A549 (cell line): Measurements from ENCODE around the gene NRTN. TPM values are rescaled to one million over a fixed set of nuclear protein-coding genes. Genes with fewer than 3 reads are reported as not detected.
A peak's percentile ranks its signal among the peaks of the same experiment; 100 is the strongest.

Experiments used
- ATAC-seq, 2 experiments: fragments of 200-7000 bp in 1 of 2; fragments of >200 bp in 1 of 2; cut with Nextera tagmentation in 1 of 2; cut with Tn5 transposase in 1 of 2; 3 replicates each; pipeline versions ENCODE4 v1.8.0 to v1.9.1; 2018 to 2020; ENCODE audit warnings: mild to moderate bottlenecking in 1 of 2, moderate library complexity in 1 of 2
- CTCF ChIA-PET: fragments of 300-600 bp; sonication (Branson Sonifier 250); formaldehyde crosslinking; extraction: SDS; loops from one replicate; lab custom pipeline; 2021; ENCODE audit warnings: antibody characterized with exemption, inconsistent platforms; lab: Yijun Ruan, JAX
- POLR2A ChIA-PET: fragments of 350-600 bp; formaldehyde crosslinking; extraction: SDS; loops from one replicate; lab custom pipeline; 2021; ENCODE audit warnings: antibody characterized with exemption, inconsistent platforms; lab: Yijun Ruan, JAX
- DNase-seq, 2 experiments: peaks; one replicate each; pipeline versions ENCODE4 v3.0.0 to v3.0.0-alpha.2; 2011 to 2016; ENCODE audit warnings: low read depth in 1 of 2, low spot score in 1 of 2
- FAIRE-seq: peaks from 2 replicates; lab custom pipeline; 2011; peaks lifted over from hg19 to GRCh38; lab: Jason Lieb, UNC
- H3K27ac ChIP-seq, 2 experiments: fragments of >200 bp; sonication (Bioruptor Twin); formaldehyde crosslinking; 3 replicates each; pipeline ENCODE4 v1.5.1; 2016 to 2017
- H3K4me1 ChIP-seq: fragments of >200 bp; sonication (Bioruptor Twin); formaldehyde crosslinking; 3 replicates; pipeline ENCODE4 v1.6.1; 2016
- H3K4me2 ChIP-seq: fragments of >200 bp; sonication (Bioruptor Twin); formaldehyde crosslinking; 3 replicates; pipeline ENCODE4 v1.6.1; 2016
- H3K4me3 ChIP-seq: fragments of >200 bp; sonication (Bioruptor Twin); formaldehyde crosslinking; 3 replicates; pipeline ENCODE4 v1.5.1; 2016
- H3K9me3 ChIP-seq: fragments of >200 bp; sonication (Bioruptor Twin); formaldehyde crosslinking; 3 replicates; pipeline ENCODE4 v1.6.1; 2016
- CBX8 ChIP-seq: fragments of 200-600 bp; sonication (generic); IDR thresholded peaks from 2 replicates; pipeline ENCODE4 v1.6.1; 2016
- CEBPB ChIP-seq, 2 experiments: fragments of >200 bp in 1 of 2; sonication (Bioruptor Twin) in 1 of 2; formaldehyde crosslinking in 1 of 2; IDR thresholded peaks; 2 replicates each; pipeline ENCODE4 v1.6.1; 2012 to 2016
- E2F6 ChIP-seq: IDR thresholded peaks from 2 replicates; pipeline ENCODE4 v1.6.1; 2012; ENCODE audit warnings: low read depth, borderline replicate concordance
- EHF ChIP-seq: fragments of 250-450 bp; sonication (Bioruptor Pico); IDR thresholded peaks from 2 replicates; pipeline ENCODE4 v1.5.0; 2020; ENCODE audit warnings: mild to moderate bottlenecking
- FOSB ChIP-seq: fragments of 250-450 bp; sonication (Bioruptor Pico); IDR thresholded peaks from 2 replicates; pipeline ENCODE4 v1.5.0; 2020; ENCODE audit warnings: mild to moderate bottlenecking, moderate library complexity
- FOSL2 ChIP-seq, 2 experiments: fragments of 450-650 bp in 1 of 2; fragments of >200 bp in 1 of 2; sonication (Bioruptor Twin) in 1 of 2; formaldehyde crosslinking; IDR thresholded peaks; 2 replicates each; pipeline versions ENCODE4 v1.5.0 to v1.6.1; 2016 to 2020; ENCODE audit warnings: mild to moderate bottlenecking in 1 of 2, moderate library complexity in 1 of 2
- HOXB13 ChIP-seq: fragments of 250-450 bp; sonication (Bioruptor Pico); IDR thresholded peaks from 2 replicates; pipeline ENCODE4 v1.5.0; 2020; ENCODE audit warnings: low read depth, mild to moderate bottlenecking, moderate library complexity
- KDM5A ChIP-seq: fragments of 200-600 bp; sonication (generic); IDR thresholded peaks from 2 replicates; pipeline ENCODE4 v1.6.1; 2016; ENCODE audit warnings: antibody characterized with exemption, mild to moderate bottlenecking
- MAFK ChIP-seq: fragments of 450-650 bp; IDR thresholded peaks from 2 replicates; pipeline ENCODE4 v1.6.1; 2014; ENCODE audit not compliant: partially characterized antibody
- MAX ChIP-seq: IDR thresholded peaks from 2 replicates; pipeline ENCODE4 v1.6.1; 2012
- MAZ ChIP-seq: fragments of 150-350 bp; IDR thresholded peaks from 2 replicates; pipeline ENCODE4 v1.6.1; 2014; ENCODE audit warnings: antibody characterized with exemption, low read depth, low read length, borderline replicate concordance
- NFE2L2 ChIP-seq: fragments of 150-350 bp; conservative IDR thresholded peaks from 2 replicates; pipeline ENCODE4 v1.6.1; 2014; ENCODE audit warnings: low read length
- RAD21 ChIP-seq, 2 experiments: fragments of >200 bp in 1 of 2; sonication (Bioruptor Twin) in 1 of 2; formaldehyde crosslinking in 1 of 2; IDR thresholded peaks in 1 of 2; conservative IDR thresholded peaks in 1 of 2; 2 replicates in 1 of 2; 3 replicates in 1 of 2; pipeline ENCODE4 v1.6.1; 2012 to 2018; ENCODE audit warnings: inconsistent platforms in 1 of 2
- WGBS: methylation state at CpG from one replicate; pipeline ENCODE4 v1.1.6; 2017; ENCODE audit errors: missing lambda C conversion rate; 5-methylcytosine and 5-hydroxymethylcytosine counted together
- polyA plus RNA-seq, 4 experiments: library from polyadenylated mRNA; depleted of rRNA in 3 of 4; stranded (reverse); fragments of >200 nt; fragmentation: RNase III in 1 of 4; extraction: RNeasy Plus Mini Kit Qiagen cat#74134 plus additional on column Dnase treatment in 1 of 4; gene quantifications; 2 replicates in 3 of 4; 3 replicates in 1 of 4; pipeline ENCODE4 v1.2.3, GENCODE V29; 2011 to 2017
- TF ChIP-seq, protein P1 (sequence below): fragments of 450-650 bp; IDR thresholded peaks from 2 replicates; pipeline ENCODE4 v1.6.1; 2014; ENCODE audit warnings: antibody characterized with exemption
- TF ChIP-seq, protein P2 (sequence below): fragments of >200 bp; sonication (Bioruptor Twin); formaldehyde crosslinking; IDR thresholded peaks from 3 replicates; pipeline ENCODE4 v1.6.1; 2016

Gene NRTN
- polyA plus RNA-seq, 2 of the 4 experiments (the other 2 are of a cell fraction): 0.32 to 0.61 TPM

- FAIRE-seq: no peak
- DNase-seq: no peak
- ChIA-PET CTCF (interaction anchor here (0.9 kb wide), 1 partner anchor 18 kb away, joined by 3 read pairs; no protein-coding TSS in a partner anchor), POLR2A (no interaction called here)
- no peak; a peak in 1 of 6 replicates for ATAC-seq
- WGBS: 62% methylated on average over 6 of the region's 11 CpGs
- no peaks in the 10 kb centered on the region for H3K9me3 ChIP-seq
- H3K4me2 ChIP-seq: no peak overlapping the region
- H3K4me3 ChIP-seq: no peak overlapping the region
- no peak for TF ChIP-seq MAFK
- H3K4me1 ChIP-seq: peaks cover 8% of the 10 kb centered on the region; the same call in 1 of the 3 replicates
- H3K27ac ChIP-seq: no peak overlapping the region
Observed at GRCh38 chr19:5865772-5866171, 60.9 kb downstream of the NRTN start.

DNA sequence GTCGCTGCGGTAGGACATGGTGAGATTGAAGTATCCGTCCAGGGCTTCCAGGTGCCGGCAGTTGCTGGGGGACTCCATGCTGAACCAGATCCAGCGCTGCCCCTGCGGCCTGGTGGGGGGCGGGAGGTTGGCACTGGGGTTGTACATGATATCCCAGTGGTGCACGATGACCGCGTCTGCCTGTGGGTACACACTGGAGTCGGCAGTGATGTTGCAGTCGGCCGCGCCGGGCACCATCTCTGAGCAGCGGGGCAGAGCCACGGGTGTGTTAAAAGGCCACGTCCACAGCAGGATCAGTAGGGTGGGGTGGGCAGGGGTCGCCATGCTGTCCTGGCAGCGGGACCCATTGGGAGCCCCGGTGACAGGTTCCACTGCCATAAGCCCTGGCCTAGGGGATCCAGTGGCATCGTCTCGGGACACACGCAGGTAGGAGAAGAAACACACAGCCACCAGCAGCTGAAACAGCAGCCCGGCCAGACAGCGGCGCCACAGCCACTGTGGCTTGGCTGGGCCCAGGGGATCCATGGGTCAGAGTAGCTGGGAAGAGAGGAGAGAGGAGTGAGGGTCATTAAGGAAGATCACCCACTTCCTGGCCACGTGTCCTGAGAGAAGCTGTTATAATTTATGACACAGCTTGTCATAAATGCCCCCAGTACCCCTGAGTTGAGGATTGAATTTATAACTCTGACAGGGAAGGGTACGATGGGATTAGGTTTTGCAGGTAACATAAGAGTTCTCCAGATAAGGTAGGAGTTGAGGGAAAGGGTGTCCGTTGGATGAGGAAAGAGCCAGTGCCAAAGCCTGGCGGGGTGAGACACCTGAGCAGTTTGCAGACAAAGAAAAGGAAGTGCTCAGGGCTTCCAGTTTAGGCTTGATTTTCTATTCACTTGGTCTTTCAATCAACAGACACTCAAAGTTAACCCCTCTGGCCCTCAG is 62.6 kb downstream of the NRTN start:
- TF ChIP-seq EHF: no peak
- no peak overlapping the region for H3K4me3 ChIP-seq
- no peak for FAIRE-seq
- H3K4me2 ChIP-seq: no peak overlapping the region
- no peaks in the 10 kb centered on the region for H3K9me3 ChIP-seq
- 72% methylated on average over 15 of the region's 31 CpGs for WGBS
- no peak for ATAC-seq
- ChIA-PET CTCF (no interaction called here), POLR2A (interaction anchor here (1.7 kb wide), 1 partner anchor 40 kb away, joined by 5 read pairs; no protein-coding TSS in a partner anchor)
- no peak overlapping the region for H3K27ac ChIP-seq
- DNase-seq: no peak
- H3K4me1 ChIP-seq: peaks cover 6% of the 10 kb centered on the region; the same call in 1 of the 3 replicates

DNA sequence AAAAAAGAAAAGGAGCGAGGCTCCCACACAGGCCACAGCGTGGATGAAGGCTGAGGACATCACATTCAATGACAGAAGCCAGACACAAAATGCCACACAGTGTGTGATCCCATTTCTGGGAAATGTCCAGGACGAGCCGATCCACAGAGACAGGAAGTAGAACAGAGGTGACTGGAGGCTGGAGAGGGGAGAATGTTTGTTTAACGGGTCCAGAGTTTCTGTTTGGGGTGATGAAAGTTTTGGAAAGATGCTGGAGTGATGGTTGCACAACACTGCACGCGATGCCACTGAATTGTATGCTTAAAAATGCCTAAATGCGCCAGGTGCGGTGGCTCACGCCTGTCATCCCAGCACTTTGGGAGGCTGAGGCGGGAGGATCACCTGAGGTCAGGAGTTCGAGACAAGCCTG is 66.1 kb downstream of the NRTN start:
- ChIA-PET POLR2A (interaction anchor here (1.0 kb wide), 1 partner anchor 43 kb away, joined by 4 read pairs; no protein-coding TSS in a partner anchor), CTCF (interaction anchor here (0.7 to 2.4 kb wide), 3 partner anchors 22 to 67 kb away, joined by 3 to 7 read pairs (median 3); partner anchors contain the start of gene NRTN)
- FAIRE-seq: no peak

GRCh38 chr19:5873617-5874199 is 68.8 kb downstream of the NRTN start:
- WGBS: 89% methylated on average over 4 of the region's 12 CpGs
- POLR2A ChIA-PET: no interaction called here
- CTCF ChIA-PET: no interaction called here

More for the DNA sequence above, 66.1 kb downstream of the NRTN start:
- DNase-seq: no peak
- Histone ChIP-seq H3K9me3 (no peaks in the 10 kb centered on the region), H3K4me1 (peaks cover 15% of the 10 kb centered on the region; the same call in 2 of the 3 replicates), H3K4me3 (no peak overlapping the region), H3K27ac (peak overlapping the region; percentile 42 to 70; a peak in 2 of 6 replicates), H3K4me2 (0 out of 3 replicates have a peak overlapping the region, but pooled peaks have one; percentile 17)
- ATAC-seq: peak in 1 of 2 experiments; percentile 41; a peak in 1 of 6 replicates
- WGBS: 58% methylated on average over 12 of the region's 12 CpGs
- TF ChIP-seq CEBPB (IDR thresholded peaks at IDR 0.05): peak in 1 of 2 experiments; percentile 18; a peak in 1 of 4 replicates
- no peak for TF ChIP-seq HOXB13 (CRISPR knock-in tag)

More at GRCh38 chr19:5873617-5874199, 68.8 kb downstream of the NRTN start:
- Histone ChIP-seq H3K4me3 (no peak overlapping the region), H3K9me3 (no peaks in the 10 kb centered on the region), H3K27ac (no peak overlapping the region), H3K4me2 (no peak overlapping the region), H3K4me1 (peaks cover 15% of the 10 kb centered on the region; the same call in 2 of the 3 replicates)
- FAIRE-seq: no peak
- TF ChIP-seq KDM5A (no peak), E2F6 (no peak), NFE2L2 (no peak), FOSL2 (IDR thresholded peaks at IDR 0.05) (no peak), FOSL2 (CRISPR knock-in tag; IDR thresholded peaks at IDR 0.05) (no peak), MAZ (no peak), MAX (no peak), RAD21 (conservative IDR thresholded peaks at IDR 0.05 in 1 of 2, IDR thresholded peaks at IDR 0.05 in 1 of 2) (no peak), CBX8 (no peak), FOSB (no peak)
- TF ChIP-seq, protein P1, sequence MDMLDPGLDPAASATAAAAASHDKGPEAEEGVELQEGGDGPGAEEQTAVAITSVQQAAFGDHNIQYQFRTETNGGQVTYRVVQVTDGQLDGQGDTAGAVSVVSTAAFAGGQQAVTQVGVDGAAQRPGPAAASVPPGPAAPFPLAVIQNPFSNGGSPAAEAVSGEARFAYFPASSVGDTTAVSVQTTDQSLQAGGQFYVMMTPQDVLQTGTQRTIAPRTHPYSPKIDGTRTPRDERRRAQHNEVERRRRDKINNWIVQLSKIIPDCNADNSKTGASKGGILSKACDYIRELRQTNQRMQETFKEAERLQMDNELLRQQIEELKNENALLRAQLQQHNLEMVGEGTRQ: no peak
- TF ChIP-seq, protein P2, sequence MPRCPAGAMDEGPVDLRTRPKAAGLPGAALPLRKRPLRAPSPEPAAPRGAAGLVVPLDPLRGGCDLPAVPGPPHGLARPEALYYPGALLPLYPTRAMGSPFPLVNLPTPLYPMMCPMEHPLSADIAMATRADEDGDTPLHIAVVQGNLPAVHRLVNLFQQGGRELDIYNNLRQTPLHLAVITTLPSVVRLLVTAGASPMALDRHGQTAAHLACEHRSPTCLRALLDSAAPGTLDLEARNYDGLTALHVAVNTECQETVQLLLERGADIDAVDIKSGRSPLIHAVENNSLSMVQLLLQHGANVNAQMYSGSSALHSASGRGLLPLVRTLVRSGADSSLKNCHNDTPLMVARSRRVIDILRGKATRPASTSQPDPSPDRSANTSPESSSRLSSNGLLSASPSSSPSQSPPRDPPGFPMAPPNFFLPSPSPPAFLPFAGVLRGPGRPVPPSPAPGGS: no peak
- no peak for DNase-seq
- ATAC-seq: no peak
